Measurements from ENCODE around the gene SNRNP48. TPM values are rescaled to one million over a fixed set of nuclear protein-coding genes. Genes with fewer than 3 reads are reported as not detected.
A peak's percentile ranks its signal among the peaks of the same experiment; 100 is the strongest.

SNRNP48 gene
- total RNA-seq, 1 donor from 2014 or later = 26.4 TPM

- no peak for DNase-seq
These were observed 30.2 kb upstream of the SNRNP48 start for GRCh38 chr6:7559651-7560385.

GRCh38 chr6:7561153-7561964 is 28.6 kb upstream of the SNRNP48 start:
- no peak for DNase-seq

GRCh38 chr6:7562769-7563168 is 27.2 kb upstream of the SNRNP48 start:
- no peak for DNase-seq

GRCh38 chr6:7566107-7566506 is 23.9 kb upstream of the SNRNP48 start:
- no peak for DNase-seq

- DNase-seq = no peak
These were observed 23.3 kb upstream of the SNRNP48 start for GRCh38 chr6:7566617-7567173.

GRCh38 chr6:7568021-7568420 is 22.0 kb upstream of the SNRNP48 start:
- peak; percentile 29 for DNase-seq

GRCh38 chr6:7569082-7569481 is 20.9 kb upstream of the SNRNP48 start:
- no peak for DNase-seq

GRCh38 chr6:7572213-7572943 is 17.6 kb upstream of the SNRNP48 start:
- no peak for DNase-seq

GRCh38 chr6:7574500-7574899 is 15.5 kb upstream of the SNRNP48 start:
- DNase-seq = no peak

- no peak for DNase-seq
These were observed 11.5 kb upstream of the SNRNP48 start for GRCh38 chr6:7578516-7578915.

- no peak for DNase-seq
These were observed 11.1 kb upstream of the SNRNP48 start for GRCh38 chr6:7578931-7579330.

- no peak for DNase-seq
These were observed 10.1 kb upstream of the SNRNP48 start for GRCh38 chr6:7579851-7580250.

- no peak for DNase-seq
These were observed 9.5 kb upstream of the SNRNP48 start for GRCh38 chr6:7580537-7580926.

- DNase-seq = no peak
These were observed 8.9 kb upstream of the SNRNP48 start for GRCh38 chr6:7580927-7581618.

GRCh38 chr6:7585287-7585930 is 4.6 kb upstream of the SNRNP48 start:
- no peak for DNase-seq

GRCh38 chr6:7587631-7588100 is 2.3 kb upstream of the SNRNP48 start:
- DNase-seq = no peak

- DNase-seq = no peak
These were observed 1.5 kb upstream of the SNRNP48 start for GRCh38 chr6:7588506-7588905.

- DNase-seq = no peak
These were observed 777 bp upstream of the SNRNP48 start for GRCh38 chr6:7589221-7589620.

GRCh38 chr6:7590918-7591302 is 912 bp downstream of the SNRNP48 start:
- DNase-seq = peak; percentile 27

- no peak for DNase-seq
These were observed 1.8 kb downstream of the SNRNP48 start for GRCh38 chr6:7591770-7592169.

GRCh38 chr6:7593229-7593628 is 3.2 kb downstream of the SNRNP48 start:
- no peak for DNase-seq

All from tongue (tissue), 2 donors.